ENCODE measurements around the gene ITFG2. TPM values are rescaled to one million over a fixed set of nuclear protein-coding genes. Genes with fewer than 3 reads are reported as not detected.

Gene ITFG2
- total and polyA plus RNA-seq, 2 experiments from 2014 or later, result 17.3 to 32.6 TPM

DNA sequence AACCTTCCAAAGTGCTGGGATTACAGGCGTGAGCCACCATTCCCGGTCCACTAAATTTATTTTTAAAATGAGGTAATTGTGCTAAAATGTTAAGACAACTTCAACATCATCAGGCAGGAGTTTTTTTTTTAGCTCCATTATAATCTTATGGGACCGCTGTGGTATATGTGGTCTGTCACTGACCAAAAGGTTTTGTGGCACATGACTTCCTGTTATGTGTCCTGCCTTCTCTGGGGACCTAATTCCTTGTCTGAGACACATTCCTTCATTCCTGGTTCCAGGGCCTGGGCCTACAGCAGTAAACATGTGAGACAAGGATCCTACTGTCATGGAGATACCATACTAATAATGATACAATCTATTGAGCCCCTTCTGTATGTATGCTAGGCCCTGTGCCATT is 39.5 kb downstream of the ITFG2 start:
- 0 out of 2 replicates have a peak, but pooled peaks cover 2% of the 10 kb centered on the region for H3F3A ChIP-seq (replicated peaks; ENCODE audit: low read depth)
- Mint-ChIP-seq H3K9me3 (no peaks in the 10 kb centered on the region), H3K36me3 (ENCODE audit: low read depth) (no peaks in the 10 kb centered on the region; the same call in 2 of the 3 replicates), H3K4me1 (peaks cover 20% of the 10 kb centered on the region), H3K27me3 (ENCODE audit: insufficient read depth, low read depth, poor library complexity) (peaks cover 17% of the 10 kb centered on the region), H3K27ac (no peak overlapping the region), H3K4me3 (no peak overlapping the region)
- no peak overlapping the region for H3K4me3 ChIP-seq
- no peaks in the 10 kb centered on the region for H3K36me3 ChIP-seq (ENCODE audit: insufficient read depth)
- ATAC-seq, result no peak
- no peak for TF ChIP-seq JUNB (IDR thresholded peaks at IDR 0.05; ENCODE audit: unreplicated experiment)
- TF ChIP-seq CREB1 (CRISPR knock-in tag; IDR thresholded peaks at IDR 0.05; ENCODE audit: low read depth), result no peak
- TF ChIP-seq, protein P1, sequence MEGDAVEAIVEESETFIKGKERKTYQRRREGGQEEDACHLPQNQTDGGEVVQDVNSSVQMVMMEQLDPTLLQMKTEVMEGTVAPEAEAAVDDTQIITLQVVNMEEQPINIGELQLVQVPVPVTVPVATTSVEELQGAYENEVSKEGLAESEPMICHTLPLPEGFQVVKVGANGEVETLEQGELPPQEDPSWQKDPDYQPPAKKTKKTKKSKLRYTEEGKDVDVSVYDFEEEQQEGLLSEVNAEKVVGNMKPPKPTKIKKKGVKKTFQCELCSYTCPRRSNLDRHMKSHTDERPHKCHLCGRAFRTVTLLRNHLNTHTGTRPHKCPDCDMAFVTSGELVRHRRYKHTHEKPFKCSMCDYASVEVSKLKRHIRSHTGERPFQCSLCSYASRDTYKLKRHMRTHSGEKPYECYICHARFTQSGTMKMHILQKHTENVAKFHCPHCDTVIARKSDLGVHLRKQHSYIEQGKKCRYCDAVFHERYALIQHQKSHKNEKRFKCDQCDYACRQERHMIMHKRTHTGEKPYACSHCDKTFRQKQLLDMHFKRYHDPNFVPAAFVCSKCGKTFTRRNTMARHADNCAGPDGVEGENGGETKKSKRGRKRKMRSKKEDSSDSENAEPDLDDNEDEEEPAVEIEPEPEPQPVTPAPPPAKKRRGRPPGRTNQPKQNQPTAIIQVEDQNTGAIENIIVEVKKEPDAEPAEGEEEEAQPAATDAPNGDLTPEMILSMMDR (conservative IDR thresholded peaks at IDR 0.05; ENCODE audit: low read depth in 2 of 2), result no peak
- TF ChIP-seq EZH2phosphoT487 (IDR thresholded peaks at IDR 0.05; ENCODE audit: unreplicated experiment), result no peak
- TF ChIP-seq STAT1 (IDR thresholded peaks at IDR 0.05; ENCODE audit: unreplicated experiment), result no peak
- TF ChIP-seq, protein P2, sequence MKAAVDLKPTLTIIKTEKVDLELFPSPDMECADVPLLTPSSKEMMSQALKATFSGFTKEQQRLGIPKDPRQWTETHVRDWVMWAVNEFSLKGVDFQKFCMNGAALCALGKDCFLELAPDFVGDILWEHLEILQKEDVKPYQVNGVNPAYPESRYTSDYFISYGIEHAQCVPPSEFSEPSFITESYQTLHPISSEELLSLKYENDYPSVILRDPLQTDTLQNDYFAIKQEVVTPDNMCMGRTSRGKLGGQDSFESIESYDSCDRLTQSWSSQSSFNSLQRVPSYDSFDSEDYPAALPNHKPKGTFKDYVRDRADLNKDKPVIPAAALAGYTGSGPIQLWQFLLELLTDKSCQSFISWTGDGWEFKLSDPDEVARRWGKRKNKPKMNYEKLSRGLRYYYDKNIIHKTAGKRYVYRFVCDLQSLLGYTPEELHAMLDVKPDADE (IDR thresholded peaks at IDR 0.05), result no peak
- TF ChIP-seq, protein P3, sequence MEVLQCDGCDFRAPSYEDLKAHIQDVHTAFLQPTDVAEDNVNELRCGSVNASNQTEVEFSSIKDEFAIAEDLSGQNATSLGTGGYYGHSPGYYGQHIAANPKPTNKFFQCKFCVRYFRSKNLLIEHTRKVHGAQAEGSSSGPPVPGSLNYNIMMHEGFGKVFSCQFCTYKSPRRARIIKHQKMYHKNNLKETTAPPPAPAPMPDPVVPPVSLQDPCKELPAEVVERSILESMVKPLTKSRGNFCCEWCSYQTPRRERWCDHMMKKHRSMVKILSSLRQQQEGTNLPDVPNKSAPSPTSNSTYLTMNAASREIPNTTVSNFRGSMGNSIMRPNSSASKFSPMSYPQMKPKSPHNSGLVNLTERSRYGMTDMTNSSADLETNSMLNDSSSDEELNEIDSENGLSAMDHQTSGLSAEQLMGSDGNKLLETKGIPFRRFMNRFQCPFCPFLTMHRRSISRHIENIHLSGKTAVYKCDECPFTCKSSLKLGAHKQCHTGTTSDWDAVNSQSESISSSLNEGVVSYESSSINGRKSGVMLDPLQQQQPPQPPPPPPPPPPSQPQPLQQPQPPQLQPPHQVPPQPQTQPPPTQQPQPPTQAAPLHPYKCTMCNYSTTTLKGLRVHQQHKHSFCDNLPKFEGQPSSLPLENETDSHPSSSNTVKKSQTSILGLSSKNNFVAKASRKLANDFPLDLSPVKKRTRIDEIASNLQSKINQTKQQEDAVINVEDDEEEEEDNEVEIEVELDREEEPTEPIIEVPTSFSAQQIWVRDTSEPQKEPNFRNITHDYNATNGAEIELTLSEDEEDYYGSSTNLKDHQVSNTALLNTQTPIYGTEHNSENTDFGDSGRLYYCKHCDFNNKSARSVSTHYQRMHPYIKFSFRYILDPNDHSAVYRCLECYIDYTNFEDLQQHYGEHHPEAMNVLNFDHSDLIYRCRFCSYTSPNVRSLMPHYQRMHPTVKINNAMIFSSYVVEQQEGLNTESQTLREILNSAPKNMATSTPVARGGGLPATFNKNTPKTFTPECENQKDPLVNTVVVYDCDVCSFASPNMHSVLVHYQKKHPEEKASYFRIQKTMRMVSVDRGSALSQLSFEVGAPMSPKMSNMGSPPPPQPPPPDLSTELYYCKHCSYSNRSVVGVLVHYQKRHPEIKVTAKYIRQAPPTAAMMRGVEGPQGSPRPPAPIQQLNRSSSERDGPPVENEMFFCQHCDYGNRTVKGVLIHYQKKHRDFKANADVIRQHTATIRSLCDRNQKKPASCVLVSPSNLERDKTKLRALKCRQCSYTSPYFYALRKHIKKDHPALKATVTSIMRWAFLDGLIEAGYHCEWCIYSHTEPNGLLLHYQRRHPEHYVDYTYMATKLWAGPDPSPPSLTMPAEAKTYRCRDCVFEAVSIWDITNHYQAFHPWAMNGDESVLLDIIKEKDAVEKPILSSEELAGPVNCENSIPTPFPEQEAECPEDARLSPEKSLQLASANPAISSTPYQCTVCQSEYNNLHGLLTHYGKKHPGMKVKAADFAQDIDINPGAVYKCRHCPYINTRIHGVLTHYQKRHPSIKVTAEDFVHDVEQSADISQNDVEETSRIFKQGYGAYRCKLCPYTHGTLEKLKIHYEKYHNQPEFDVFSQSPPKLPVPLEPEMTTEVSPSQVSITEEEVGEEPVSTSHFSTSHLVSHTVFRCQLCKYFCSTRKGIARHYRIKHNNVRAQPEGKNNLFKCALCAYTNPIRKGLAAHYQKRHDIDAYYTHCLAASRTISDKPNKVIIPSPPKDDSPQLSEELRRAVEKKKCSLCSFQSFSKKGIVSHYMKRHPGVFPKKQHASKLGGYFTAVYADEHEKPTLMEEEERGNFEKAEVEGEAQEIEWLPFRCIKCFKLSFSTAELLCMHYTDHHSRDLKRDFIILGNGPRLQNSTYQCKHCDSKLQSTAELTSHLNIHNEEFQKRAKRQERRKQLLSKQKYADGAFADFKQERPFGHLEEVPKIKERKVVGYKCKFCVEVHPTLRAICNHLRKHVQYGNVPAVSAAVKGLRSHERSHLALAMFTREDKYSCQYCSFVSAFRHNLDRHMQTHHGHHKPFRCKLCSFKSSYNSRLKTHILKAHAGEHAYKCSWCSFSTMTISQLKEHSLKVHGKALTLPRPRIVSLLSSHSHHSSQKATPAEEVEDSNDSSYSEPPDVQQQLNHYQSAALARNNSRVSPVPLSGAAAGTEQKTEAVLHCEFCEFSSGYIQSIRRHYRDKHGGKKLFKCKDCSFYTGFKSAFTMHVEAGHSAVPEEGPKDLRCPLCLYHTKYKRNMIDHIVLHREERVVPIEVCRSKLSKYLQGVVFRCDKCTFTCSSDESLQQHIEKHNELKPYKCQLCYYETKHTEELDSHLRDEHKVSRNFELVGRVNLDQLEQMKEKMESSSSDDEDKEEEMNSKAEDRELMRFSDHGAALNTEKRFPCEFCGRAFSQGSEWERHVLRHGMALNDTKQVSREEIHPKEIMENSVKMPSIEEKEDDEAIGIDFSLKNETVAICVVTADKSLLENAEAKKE (CRISPR knock-in tag; IDR thresholded peaks at IDR 0.05), result no peak
- TF ChIP-seq, protein P4, sequence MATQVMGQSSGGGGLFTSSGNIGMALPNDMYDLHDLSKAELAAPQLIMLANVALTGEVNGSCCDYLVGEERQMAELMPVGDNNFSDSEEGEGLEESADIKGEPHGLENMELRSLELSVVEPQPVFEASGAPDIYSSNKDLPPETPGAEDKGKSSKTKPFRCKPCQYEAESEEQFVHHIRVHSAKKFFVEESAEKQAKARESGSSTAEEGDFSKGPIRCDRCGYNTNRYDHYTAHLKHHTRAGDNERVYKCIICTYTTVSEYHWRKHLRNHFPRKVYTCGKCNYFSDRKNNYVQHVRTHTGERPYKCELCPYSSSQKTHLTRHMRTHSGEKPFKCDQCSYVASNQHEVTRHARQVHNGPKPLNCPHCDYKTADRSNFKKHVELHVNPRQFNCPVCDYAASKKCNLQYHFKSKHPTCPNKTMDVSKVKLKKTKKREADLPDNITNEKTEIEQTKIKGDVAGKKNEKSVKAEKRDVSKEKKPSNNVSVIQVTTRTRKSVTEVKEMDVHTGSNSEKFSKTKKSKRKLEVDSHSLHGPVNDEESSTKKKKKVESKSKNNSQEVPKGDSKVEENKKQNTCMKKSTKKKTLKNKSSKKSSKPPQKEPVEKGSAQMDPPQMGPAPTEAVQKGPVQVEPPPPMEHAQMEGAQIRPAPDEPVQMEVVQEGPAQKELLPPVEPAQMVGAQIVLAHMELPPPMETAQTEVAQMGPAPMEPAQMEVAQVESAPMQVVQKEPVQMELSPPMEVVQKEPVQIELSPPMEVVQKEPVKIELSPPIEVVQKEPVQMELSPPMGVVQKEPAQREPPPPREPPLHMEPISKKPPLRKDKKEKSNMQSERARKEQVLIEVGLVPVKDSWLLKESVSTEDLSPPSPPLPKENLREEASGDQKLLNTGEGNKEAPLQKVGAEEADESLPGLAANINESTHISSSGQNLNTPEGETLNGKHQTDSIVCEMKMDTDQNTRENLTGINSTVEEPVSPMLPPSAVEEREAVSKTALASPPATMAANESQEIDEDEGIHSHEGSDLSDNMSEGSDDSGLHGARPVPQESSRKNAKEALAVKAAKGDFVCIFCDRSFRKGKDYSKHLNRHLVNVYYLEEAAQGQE (IDR thresholded peaks at IDR 0.05; ENCODE audit: unreplicated experiment), result no peak
- TF ChIP-seq ZNF331 (CRISPR knock-in tag; IDR thresholded peaks at IDR 0.05; ENCODE audit: low read depth), result no peak
- TF ChIP-seq EZH2 (IDR thresholded peaks at IDR 0.05; ENCODE audit: low read depth, unreplicated experiment), result no peak
- TF ChIP-seq POLR2AphosphoS5 (IDR thresholded peaks at IDR 0.05; ENCODE audit: low read depth), result no peak
- no peak for TF ChIP-seq ZNF114 (CRISPR knock-in tag; IDR thresholded peaks at IDR 0.05)
- H3K79me2 ChIP-seq (replicated peaks; ENCODE audit: insufficient read depth), result no peaks in the 10 kb centered on the region
- no peaks in the 10 kb centered on the region for H3K9me2 ChIP-seq (ENCODE audit: insufficient read depth)
- H3K27ac ChIP-seq (ENCODE audit: low read depth), result no peak overlapping the region
- H4K20me1 ChIP-seq (replicated peaks; ENCODE audit: insufficient read depth), result no peaks in the 10 kb centered on the region
- H3K4me1 ChIP-seq (ENCODE audit: insufficient read depth), result peaks cover 4% of the 10 kb centered on the region; the same call in 1 of the 2 replicates
- no peak overlapping the region for H2AFZ ChIP-seq
- no peak for DNase-seq (ENCODE audit: low spot score)
- H3K4me2 ChIP-seq, result no peak overlapping the region
- H3K27me3 ChIP-seq (ENCODE audit: insufficient read depth), result no peaks in the 10 kb centered on the region

All from GM23338 (cell line).